Fibroblast of the aortic adventitia (primary cell): Measurements from ENCODE around the gene MYL12A. TPM values are rescaled to one million over a fixed set of nuclear protein-coding genes. Genes with fewer than 3 reads are reported as not detected.

Source experiments
- DNase-seq: peaks from one replicate; pipeline ENCODE4 v3.0.0-alpha.2; 2010; ENCODE audit warnings: low read depth
- H3K4me3 ChIP-seq: 2 replicates; pipeline ENCODE4 v1.5.1; 2011; ENCODE audit warnings: low read depth, mild to moderate bottlenecking, control low read depth, low read length, moderate library complexity
- CTCF ChIP-seq: IDR thresholded peaks from 2 replicates; pipeline ENCODE4 v1.5.1; 2011; ENCODE audit warnings: mild to moderate bottlenecking, low read length, control low read depth, inconsistent platforms; ENCODE audit not compliant: insufficient read depth
- total RNA-seq: library from RNA; depleted of rRNA; stranded (reverse); fragments of >200 nt; gene quantifications from 2 replicates; pipeline ENCODE4 v1.2.3, GENCODE V29; 2012; ENCODE audit warnings: low replicate concordance

Gene MYL12A
- total RNA-seq, 1 donor: 733 TPM

DNA sequence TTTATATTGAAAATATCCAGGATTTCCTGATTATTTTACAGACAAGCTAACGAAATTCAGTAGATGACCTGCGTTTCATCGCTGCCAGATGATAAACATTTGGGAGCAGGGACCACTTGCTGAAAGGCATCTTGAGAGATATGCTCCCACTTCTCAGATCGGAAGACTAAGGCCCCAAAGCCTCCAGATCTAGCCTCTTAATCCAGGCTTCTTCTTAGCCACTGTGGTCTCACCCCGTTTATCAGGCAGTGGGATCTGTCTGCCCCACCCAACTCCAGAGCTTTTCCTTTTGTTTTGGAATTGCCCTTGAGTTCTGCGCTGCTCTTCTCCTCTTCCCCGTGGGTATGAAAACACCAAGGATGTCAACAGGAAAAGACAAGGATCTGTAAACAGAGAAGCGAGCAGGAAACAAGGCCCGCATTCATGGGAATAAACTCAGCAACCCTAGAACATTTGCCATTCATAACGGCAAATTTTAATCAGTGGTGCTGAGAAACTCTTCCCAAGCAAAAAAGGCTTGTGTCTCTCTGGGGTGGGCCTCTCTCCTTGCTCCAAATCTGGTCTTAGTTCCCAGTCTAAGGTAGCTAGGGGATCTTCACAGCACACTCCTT is 35.8 kb downstream of the MYL12A start:
- H3K4me3 ChIP-seq: no peak overlapping the region
- no peak for TF ChIP-seq CTCF
- no peak for DNase-seq

- no peak for DNase-seq
- H3K4me3 ChIP-seq: no peak overlapping the region
- TF ChIP-seq CTCF: no peak
These were observed 36.3 kb downstream of the MYL12A start for GRCh38 chr18:3283908-3284307.

GRCh38 chr18:3284501-3284900 is 36.9 kb downstream of the MYL12A start:
- TF ChIP-seq CTCF: no peak
- no peak for DNase-seq
- no peak overlapping the region for H3K4me3 ChIP-seq

GRCh38 chr18:3286159-3286558 is 38.6 kb downstream of the MYL12A start:
- no peak overlapping the region for H3K4me3 ChIP-seq
- no peak for TF ChIP-seq CTCF
- no peak for DNase-seq

DNA sequence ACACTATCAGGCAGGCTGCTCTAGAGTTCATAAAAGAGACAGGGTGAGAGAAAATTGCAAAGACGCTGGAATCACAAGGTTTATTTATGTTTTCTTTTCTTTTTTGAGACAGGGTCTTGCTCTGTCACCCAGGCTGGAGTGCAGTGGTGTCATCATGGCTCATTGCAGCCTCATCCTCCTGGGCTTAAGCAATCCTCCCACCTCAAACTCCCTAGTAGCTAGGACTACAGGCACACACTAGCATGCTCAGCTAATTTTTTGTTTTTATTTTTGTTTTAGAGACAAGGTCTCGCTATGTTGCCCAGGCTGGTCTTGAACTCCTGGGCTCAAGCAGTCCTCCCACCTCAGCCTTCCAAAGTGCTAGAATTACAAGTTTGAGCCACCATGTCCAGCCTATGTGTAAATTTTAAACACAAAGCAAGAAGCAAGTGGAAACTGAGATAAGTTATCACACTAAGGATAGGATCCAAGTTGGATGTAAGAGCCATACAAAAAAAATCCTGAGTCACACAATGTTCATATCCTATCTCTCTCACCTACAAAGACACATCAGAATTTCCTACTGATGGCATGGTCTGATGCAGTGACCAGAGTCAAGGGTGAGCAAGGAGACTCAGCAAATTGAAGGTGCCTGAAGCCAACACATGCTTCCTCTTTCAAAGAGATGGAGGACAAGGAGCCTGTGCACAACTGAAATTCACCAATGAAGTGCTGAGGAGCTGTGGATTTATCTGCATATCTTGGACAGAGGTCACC is 45.8 kb downstream of the MYL12A start:
- DNase-seq: peak; percentile 35
- TF ChIP-seq CTCF: no peak
- H3K4me3 ChIP-seq: no peak overlapping the region

- no peak overlapping the region for H3K4me3 ChIP-seq
- peak; percentile 67 for DNase-seq
These were observed 47.0 kb downstream of the MYL12A start for GRCh38 chr18:3294435-3295080.

More at GRCh38 chr18:3294435-3295080, 47.0 kb downstream of the MYL12A start:
- no peak for TF ChIP-seq CTCF
